ENCODE measurements around the gene SLC22A24. TPM values are rescaled to one million over a fixed set of nuclear protein-coding genes. Genes with fewer than 3 reads are reported as not detected.

SLC22A24 gene
- total RNA-seq, 1 experiment from 2014 or later, result not detected

- Histone ChIP-seq H2BK20ac (ENCODE audit: low read depth, low read length, poor library complexity, severe bottlenecking) (no peak overlapping the region), H4K8ac (replicated peaks; ENCODE audit: insufficient read length, low read depth, low read length) (no peak overlapping the region), H3K27ac (ENCODE audit: insufficient read length, low read depth, low read length) (no peak overlapping the region), H2AK5ac (ENCODE audit: insufficient read length, low read length) (no peak overlapping the region), H3K4ac (ENCODE audit: low read depth, low read length) (no peak overlapping the region), H2BK5ac (ENCODE audit: insufficient read length, low read length) (no peak overlapping the region), H3K56ac (ENCODE audit: insufficient read length, low read depth, low read length) (no peak overlapping the region), H2BK12ac (ENCODE audit: insufficient read length, low read depth, low read length) (no peak overlapping the region), H2AFZ (ENCODE audit: low read length) (no peak overlapping the region), H3T11ph (ENCODE audit: low read length) (no peak overlapping the region), H3K79me2 (ENCODE audit: insufficient read depth, low read length) (no peaks in the 10 kb centered on the region), H2BK120ac (ENCODE audit: low read depth, low read length, poor library complexity, severe bottlenecking) (no peak overlapping the region), H3K14ac (ENCODE audit: insufficient read depth, low read length) (no peak overlapping the region), H4K91ac (ENCODE audit: insufficient read length, low read depth, low read length) (no peak overlapping the region), H2BK15ac (ENCODE audit: low read depth, low read length) (no peak overlapping the region), H3K27me3 (ENCODE audit: insufficient read depth, low read length) (no peaks in the 10 kb centered on the region), H4K20me1 (ENCODE audit: control insufficient read depth, insufficient read depth, insufficient read length) (no peaks in the 10 kb centered on the region), H3K9me3 (ENCODE audit: control insufficient read depth, low read depth, low read length) (no peaks in the 10 kb centered on the region), H3K23me2 (ENCODE audit: insufficient read length, low read depth, low read length, poor library complexity, severe bottlenecking) (no peaks in the 10 kb centered on the region), H3K18ac (ENCODE audit: insufficient read length, low read depth, low read length) (no peak overlapping the region), H3K4me2 (ENCODE audit: insufficient read depth, insufficient read length, low read length) (no peak overlapping the region), H3K23ac (ENCODE audit: insufficient read length, low read depth, low read length) (no peak overlapping the region), H3K9ac (ENCODE audit: extremely low read depth, insufficient read length, low read length) (no peak overlapping the region), H3K4me1 (ENCODE audit: insufficient read depth, low read length) (no peaks in the 10 kb centered on the region), H3K79me1 (ENCODE audit: insufficient read depth, low read depth, low read length, poor library complexity, severe bottlenecking) (no peaks in the 10 kb centered on the region), H4K5ac (ENCODE audit: insufficient read length, low read depth, low read length) (no peak overlapping the region)
- TF ChIP-seq, protein P1, sequence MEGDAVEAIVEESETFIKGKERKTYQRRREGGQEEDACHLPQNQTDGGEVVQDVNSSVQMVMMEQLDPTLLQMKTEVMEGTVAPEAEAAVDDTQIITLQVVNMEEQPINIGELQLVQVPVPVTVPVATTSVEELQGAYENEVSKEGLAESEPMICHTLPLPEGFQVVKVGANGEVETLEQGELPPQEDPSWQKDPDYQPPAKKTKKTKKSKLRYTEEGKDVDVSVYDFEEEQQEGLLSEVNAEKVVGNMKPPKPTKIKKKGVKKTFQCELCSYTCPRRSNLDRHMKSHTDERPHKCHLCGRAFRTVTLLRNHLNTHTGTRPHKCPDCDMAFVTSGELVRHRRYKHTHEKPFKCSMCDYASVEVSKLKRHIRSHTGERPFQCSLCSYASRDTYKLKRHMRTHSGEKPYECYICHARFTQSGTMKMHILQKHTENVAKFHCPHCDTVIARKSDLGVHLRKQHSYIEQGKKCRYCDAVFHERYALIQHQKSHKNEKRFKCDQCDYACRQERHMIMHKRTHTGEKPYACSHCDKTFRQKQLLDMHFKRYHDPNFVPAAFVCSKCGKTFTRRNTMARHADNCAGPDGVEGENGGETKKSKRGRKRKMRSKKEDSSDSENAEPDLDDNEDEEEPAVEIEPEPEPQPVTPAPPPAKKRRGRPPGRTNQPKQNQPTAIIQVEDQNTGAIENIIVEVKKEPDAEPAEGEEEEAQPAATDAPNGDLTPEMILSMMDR (conservative IDR thresholded peaks at IDR 0.05), result no peak
- H3K4me3 Mint-ChIP-seq, result no peak overlapping the region
- no peaks in the 10 kb centered on the region; a peak in 1 of 7 replicates for H3K36me3 Mint-ChIP-seq (ENCODE audit: insufficient read depth in 1 of 3, low read depth in 3 of 3)
- H3K9me3 Mint-ChIP-seq, result peaks cover 5 to 9% of the 10 kb centered on the region in 2 experiments
- no CpG with 5 or more reads among the region's 4 CpGs for WGBS (ENCODE audit: extremely low coverage, insufficient read length, low lambda C conversion rate)
- H3K27ac Mint-ChIP-seq, result no peak overlapping the region
- no peak for DNase-seq
- H3K27me3 Mint-ChIP-seq (ENCODE audit: low read depth), result peaks cover 10% of the 10 kb centered on the region; the same call in 1 of the 2 replicates
- H3K4me1 Mint-ChIP-seq, result peaks cover 14 to 20% of the 10 kb centered on the region in 2 experiments
Measured at GRCh38 chr11:63032457-63032856, 111.6 kb downstream of the SLC22A24 start.

Other genes with a start within 250 kb of the SLC22A24 start
- gene CHRM1, start 222.9 kb downstream of the SLC22A24 start, total RNA-seq (2021), result not detected in 2 replicates
- gene SLC22A6, start 159.3 kb downstream of the SLC22A24 start, total RNA-seq (2021), result not detected in 2 replicates
- not detected in 2 replicates for gene SLC22A8, start 128.4 kb downstream of the SLC22A24 start, total RNA-seq (2021)
- not detected in 2 replicates for gene SLC22A25, start 99.4 kb upstream of the SLC22A24 start, total RNA-seq (2021)
- gene SLC22A9, start 225.6 kb upstream of the SLC22A24 start, total RNA-seq (2021), result not detected in 2 replicates

Data from H9 (cell line).